ENCODE results near the gene FBXO22.
A peak's percentile ranks its signal among the peaks of the same experiment; 100 is the strongest.
"Not testable (repeated sequence)": the region's sequence is repeated elsewhere in the genome, so short reads cannot be mapped to it uniquely, and the experiment has no call there.

Gene FBXO22

DNA sequence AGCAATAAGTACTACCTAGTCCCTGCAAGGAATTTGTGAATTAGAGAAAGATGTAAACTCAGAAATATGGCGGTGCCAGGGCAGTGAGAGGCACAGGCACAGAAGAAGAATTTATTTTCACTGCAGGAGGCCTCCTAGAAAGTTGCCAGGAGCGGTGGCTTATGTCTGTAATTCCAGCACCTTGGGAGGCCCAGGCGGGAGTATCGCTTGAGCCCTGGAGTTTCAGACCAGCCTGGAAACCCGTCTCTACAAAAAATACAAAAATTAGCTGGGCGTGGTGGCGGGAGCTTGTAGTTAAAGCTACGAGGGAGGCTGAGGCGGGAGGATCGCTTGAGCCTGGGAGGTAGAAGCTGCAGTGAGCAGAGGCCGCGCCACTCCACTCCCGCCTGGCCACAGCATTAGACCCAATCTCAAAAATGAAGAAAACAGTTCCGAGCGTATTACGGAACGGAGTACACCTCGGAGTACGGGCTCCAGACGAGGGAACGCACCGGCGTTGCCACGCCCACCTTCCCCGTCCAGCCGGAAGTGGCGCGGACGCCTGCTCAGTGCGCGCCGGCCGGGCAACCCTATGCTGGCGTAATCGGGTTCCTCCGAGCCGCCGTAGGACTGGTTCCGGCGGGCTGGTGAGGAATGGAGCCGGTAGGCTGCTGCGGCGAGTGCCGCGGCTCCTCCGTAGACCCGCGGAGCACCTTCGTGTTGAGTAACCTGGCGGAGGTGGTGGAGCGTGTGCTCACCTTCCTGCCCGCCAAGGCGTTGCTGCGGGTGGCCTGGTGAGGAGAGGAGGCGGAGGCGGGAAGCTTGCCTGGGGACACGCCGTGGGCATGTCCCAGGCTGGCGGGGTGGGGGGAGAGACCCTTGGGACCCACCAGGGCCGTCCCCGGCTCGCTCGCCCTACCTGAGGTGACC is at the start of gene FBXO22:
FBXO22 (plus strand) TSS at position 548 of the 909 bp plus-strand sequence; CDS start at position 634, 86 bp downstream.
- TF ChIP-seq, protein P1, sequence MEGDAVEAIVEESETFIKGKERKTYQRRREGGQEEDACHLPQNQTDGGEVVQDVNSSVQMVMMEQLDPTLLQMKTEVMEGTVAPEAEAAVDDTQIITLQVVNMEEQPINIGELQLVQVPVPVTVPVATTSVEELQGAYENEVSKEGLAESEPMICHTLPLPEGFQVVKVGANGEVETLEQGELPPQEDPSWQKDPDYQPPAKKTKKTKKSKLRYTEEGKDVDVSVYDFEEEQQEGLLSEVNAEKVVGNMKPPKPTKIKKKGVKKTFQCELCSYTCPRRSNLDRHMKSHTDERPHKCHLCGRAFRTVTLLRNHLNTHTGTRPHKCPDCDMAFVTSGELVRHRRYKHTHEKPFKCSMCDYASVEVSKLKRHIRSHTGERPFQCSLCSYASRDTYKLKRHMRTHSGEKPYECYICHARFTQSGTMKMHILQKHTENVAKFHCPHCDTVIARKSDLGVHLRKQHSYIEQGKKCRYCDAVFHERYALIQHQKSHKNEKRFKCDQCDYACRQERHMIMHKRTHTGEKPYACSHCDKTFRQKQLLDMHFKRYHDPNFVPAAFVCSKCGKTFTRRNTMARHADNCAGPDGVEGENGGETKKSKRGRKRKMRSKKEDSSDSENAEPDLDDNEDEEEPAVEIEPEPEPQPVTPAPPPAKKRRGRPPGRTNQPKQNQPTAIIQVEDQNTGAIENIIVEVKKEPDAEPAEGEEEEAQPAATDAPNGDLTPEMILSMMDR (IDR thresholded peaks at IDR 0.05; ENCODE audit: extremely low read depth, missing control alignments): no peak
- peak; percentile 86 for DNase-seq (ENCODE audit: low spot score)

DNA sequence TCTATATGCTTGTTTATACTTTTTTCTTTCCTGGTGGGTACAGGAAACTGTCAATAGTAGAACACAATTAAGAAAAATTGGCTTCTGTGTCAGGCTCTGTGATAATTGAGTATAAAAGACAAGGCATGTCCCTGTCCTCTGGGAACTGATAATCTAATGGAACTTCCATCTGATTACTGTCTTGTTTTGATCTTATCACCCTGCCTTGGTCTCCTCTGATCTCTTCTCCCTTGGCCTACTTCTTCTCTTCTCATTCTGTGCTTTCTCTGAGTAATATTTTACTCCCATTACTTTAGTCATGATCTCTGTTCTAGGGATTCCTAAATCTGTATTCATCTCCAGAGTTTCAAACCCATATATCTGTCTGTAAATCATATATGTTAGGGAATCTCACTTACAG is 45.8 kb upstream of the FBXO22 start:
- DNase-seq (ENCODE audit: low spot score): no peak

DNA sequence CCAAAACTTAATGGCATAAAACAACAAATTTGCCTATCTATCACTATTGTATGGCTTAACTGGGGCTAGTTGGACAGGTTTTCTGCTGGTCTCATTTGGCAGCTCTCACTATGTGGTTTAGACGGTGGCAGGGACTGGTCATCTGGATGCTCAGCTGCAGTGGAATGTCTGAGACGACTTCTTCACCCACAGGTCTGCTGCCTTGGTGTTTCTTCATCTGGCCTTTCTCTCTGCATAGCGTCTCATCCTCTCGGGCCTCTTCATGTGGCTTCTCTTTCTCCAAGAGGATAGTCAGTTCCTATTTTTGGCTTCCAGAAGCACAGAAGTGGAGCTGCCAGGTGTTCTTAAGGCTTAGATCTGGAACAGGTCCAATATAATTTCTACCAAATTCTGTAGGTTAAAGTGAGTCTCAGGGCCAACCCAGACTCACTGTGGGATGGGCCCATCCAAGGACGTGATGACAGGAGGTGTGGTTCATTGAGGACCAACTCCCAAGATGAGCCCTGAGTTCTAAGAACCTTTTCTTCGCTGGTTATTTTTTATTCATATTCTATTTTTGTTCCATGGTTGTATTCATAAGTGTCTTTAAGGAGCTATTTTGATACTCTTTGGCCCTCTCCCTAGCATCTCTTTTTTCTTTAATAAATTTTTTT is 41.8 kb upstream of the FBXO22 start:
- no peak for DNase-seq (ENCODE audit: low spot score)

More for the DNA sequence above, 45.8 kb upstream of the FBXO22 start:
- TF ChIP-seq, protein P1 (IDR thresholded peaks at IDR 0.05; ENCODE audit: extremely low read depth, missing control alignments): no peak

DNA sequence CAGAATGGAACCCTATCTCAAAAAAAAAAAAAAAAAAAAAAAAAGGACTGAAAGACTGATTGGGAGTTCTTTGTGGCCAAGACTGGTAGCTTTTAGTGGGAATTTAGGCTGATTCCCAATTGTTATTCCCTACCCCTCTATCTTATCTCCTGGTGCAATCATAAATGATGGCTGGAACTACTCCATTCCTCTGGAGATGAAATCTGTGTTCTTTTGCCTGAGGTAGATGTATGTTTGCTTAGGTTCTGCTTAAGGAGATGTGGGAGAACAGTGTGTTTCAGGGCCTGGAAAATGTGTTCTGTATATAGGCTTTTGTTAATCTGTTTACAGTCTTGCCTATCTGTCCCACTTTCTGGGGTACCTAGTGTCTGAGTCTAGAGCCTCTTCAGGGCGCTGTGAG is 40.9 kb upstream of the FBXO22 start:
- TF ChIP-seq, protein P1 (IDR thresholded peaks at IDR 0.05; ENCODE audit: extremely low read depth, missing control alignments): no peak
- DNase-seq (ENCODE audit: low spot score): no peak

More for the DNA sequence above, 41.8 kb upstream of the FBXO22 start:
- TF ChIP-seq, protein P1 (IDR thresholded peaks at IDR 0.05; ENCODE audit: extremely low read depth, missing control alignments): no peak

DNA sequence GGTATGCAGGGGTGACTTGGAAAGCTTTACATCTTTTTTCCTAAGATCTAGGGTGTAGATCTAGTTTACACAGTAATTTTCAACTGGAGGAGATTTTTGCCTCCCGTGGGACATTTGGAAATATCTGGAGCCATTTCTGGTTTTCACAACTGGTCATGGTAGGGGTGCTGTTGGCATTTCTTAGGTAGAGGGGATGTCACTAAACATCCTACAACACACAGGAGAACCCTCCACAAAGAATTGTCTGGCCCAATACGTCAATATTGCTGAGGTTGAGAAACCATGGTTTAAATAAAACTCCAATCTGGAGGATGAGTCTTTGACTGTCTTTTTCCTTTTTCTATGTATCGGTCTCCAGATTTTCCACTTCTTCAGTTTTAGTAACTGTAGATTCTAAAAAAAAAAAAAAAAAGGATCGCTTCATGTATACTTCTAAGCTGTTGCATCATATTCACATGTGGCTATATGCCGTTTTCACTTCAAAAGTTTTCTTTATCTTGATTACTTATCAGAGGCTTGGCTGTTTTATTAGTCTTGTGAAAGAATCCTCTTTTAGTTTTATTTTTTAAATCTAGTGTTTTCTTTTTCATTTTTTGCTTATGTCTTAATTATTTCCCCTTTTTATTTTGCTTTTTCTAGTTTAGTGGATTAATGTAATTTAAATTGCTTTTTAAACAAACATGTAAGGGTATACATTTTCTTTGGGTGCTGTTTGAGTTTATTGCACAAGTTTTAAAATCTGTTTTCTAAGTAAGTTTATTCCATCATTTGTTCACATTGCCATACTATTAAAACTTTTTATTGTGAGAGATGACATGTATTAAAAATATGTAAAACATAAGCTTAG is 39.2 kb upstream of the FBXO22 start:
- TF ChIP-seq, protein P1 (IDR thresholded peaks at IDR 0.05; ENCODE audit: extremely low read depth, missing control alignments): no peak
- no peak for DNase-seq (ENCODE audit: low spot score)

DNA sequence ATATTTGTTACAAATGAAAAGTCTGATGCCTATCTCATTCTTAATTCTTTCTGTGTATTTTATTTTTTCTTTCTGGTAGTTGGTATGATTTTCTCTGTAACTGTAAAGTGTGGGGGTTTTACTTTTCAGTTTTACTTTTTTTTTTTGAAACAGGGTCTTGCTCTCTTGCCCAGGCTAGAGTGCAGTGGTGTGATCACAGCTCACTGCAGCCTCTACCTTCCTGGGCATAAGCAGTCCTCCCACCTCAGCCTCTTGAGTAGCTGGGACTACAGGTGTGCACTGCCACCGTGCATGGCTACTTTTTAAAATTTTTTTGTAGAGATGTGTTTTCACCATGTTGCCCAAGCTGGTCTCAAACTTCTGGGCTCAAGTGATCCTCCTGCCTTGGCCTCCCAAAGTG is 37.6 kb upstream of the FBXO22 start:
- DNase-seq (ENCODE audit: low spot score): not testable (repeated sequence)

DNA sequence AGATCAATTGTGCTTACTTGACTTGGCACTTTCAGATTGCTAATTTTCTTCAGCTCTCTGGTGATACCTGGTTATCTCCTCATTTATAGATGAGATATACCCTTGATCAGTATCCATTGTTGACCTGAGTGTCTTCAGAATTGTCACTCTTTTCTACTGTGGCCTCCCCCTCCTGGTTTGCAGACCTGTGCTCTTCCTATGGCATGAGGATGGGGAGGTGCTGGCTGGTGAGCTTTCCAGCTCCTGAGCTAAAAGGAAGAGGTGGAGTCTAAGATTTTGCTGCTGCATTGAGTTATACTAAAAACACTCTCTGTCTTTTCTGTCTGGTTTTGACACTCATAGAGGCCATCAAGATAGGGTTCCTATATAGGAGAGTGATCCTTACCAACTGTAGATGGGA is 36.8 kb upstream of the FBXO22 start:
- no peak for DNase-seq (ENCODE audit: low spot score)
- TF ChIP-seq, protein P1 (IDR thresholded peaks at IDR 0.05; ENCODE audit: extremely low read depth, missing control alignments): no peak
